ENCODE measurements around the gene HPS6. TPM values are rescaled to one million over a fixed set of nuclear protein-coding genes. Genes with fewer than 3 reads are reported as not detected.

Gene HPS6
- total and polyA plus RNA-seq, 8 donors = 5.2 to 11.6 (median 7.5) TPM

DNA sequence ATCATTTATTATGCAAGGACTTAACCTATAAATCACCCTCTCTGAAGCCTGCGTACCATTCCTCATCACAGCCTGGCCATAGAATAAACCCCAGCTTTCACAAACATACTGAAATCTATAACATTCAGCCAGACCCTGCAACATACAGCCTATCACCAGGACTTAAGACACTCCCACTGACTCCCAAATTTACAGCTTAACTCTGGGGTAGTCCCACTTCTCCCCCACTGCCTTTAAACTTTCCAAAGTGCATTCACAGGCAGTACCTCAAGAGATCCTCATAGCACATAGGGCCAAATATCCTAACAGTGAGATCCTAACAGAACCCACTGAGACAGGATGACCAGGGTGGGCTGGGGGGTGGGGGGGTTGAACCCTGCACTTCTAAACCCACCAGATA lies 51.5 kb downstream of the HPS6 start:
- Histone ChIP-seq H3K27me3 (no peaks in the 10 kb centered on the region), H3K9me3 (no peaks in the 10 kb centered on the region), H3K27ac (peak overlapping the region in 3 of 4 donors; percentile 55 to 89 (median 81)), H3K4me3 (peak overlapping the region in 1 of 4 donors; percentile 6), H3K4me1 (peaks cover 20 to 51% (median 30%) of the 10 kb centered on the region in 3 donors), H3K36me3 (no peaks in the 10 kb centered on the region)
- ATAC-seq (no peak), DNase-seq (no peak), FAIRE-seq (no peak)
- WGBS, 2 donors = 83 to 90% methylated on average over 1 of the region's 1 CpG
- intact Hi-C loops (cut with DNase I) = no loop called here
- TF ChIP-seq CTCF (IDR thresholded peaks at IDR 0.05) = no peak

Other genes starting within 250 kb of the HPS6 start
- 10 to 100 TPM; 29.3 to 57.3 (median 32.2) TPM for gene OGA, start 246.9 kb upstream of the HPS6 start, total RNA-seq
- 10 to 100 TPM; 29.8 to 47.2 TPM for gene OGA, start 246.9 kb upstream of the HPS6 start, polyA plus RNA-seq
- 1 to 10 TPM in 4 of 6 donors, under 1 TPM in 2; 0.67 to 2.2 (median 1.2) TPM for gene KCNIP2, start 221.5 kb upstream of the HPS6 start, total RNA-seq
- gene KCNIP2, start 221.5 kb upstream of the HPS6 start, polyA plus RNA-seq = 1 to 10 TPM; 1.8 to 3.0 TPM
- 10 to 100 TPM in 5 of 6 donors, 1 to 10 TPM in 1; 7.8 to 15.8 (median 10.7) TPM for gene ARMH3, start 9.2 kb upstream of the HPS6 start, total RNA-seq
- gene ARMH3, start 9.2 kb upstream of the HPS6 start, polyA plus RNA-seq = 10 to 100 TPM in 1 of 2 donors, 1 to 10 TPM in 1; 7.5 to 11.5 TPM
- gene LDB1, start 55.0 kb downstream of the HPS6 start, total RNA-seq = 10 to 100 TPM; 12.5 to 32.1 (median 16.5) TPM
- gene LDB1, start 55.0 kb downstream of the HPS6 start, polyA plus RNA-seq = 10 to 100 TPM; 20.1 to 26.2 TPM
- 10 to 100 TPM; 11.7 to 20.4 (median 16.9) TPM for gene PPRC1, start 67.7 kb downstream of the HPS6 start, total RNA-seq
- gene PPRC1, start 67.7 kb downstream of the HPS6 start, polyA plus RNA-seq = 10 to 100 TPM; 26.4 to 31.2 TPM
- gene NOLC1, start 87.0 kb downstream of the HPS6 start, total RNA-seq = 10 to 100 TPM; 14.8 to 33.7 (median 27.6) TPM
- gene NOLC1, start 87.0 kb downstream of the HPS6 start, polyA plus RNA-seq = 10 to 100 TPM; 15.1 to 23.8 TPM
- gene ELOVL3, start 160.9 kb downstream of the HPS6 start, total RNA-seq = not detected
- under 1 TPM in 1 of 2 donors, not detected in 1; 0.16 TPM for gene ELOVL3, start 160.9 kb downstream of the HPS6 start, polyA plus RNA-seq
- not detected for gene PITX3, start 176.2 kb downstream of the HPS6 start, total RNA-seq
- not detected for gene PITX3, start 176.2 kb downstream of the HPS6 start, polyA plus RNA-seq
- gene GBF1, start 180.2 kb downstream of the HPS6 start, total RNA-seq = 10 to 100 TPM; 14.9 to 27.6 (median 18.5) TPM
- 10 to 100 TPM; 17.7 to 18.8 TPM for gene GBF1, start 180.2 kb downstream of the HPS6 start, polyA plus RNA-seq

All from pancreas (tissue), 10 donors.